Measurements from ENCODE around the gene CNKSR2. TPM values are rescaled to one million over a fixed set of nuclear protein-coding genes. Genes with fewer than 3 reads are reported as not detected.

CNKSR2 gene
- total RNA-seq, result 3.1 and 5.9 TPM in 2 replicates

DNA sequence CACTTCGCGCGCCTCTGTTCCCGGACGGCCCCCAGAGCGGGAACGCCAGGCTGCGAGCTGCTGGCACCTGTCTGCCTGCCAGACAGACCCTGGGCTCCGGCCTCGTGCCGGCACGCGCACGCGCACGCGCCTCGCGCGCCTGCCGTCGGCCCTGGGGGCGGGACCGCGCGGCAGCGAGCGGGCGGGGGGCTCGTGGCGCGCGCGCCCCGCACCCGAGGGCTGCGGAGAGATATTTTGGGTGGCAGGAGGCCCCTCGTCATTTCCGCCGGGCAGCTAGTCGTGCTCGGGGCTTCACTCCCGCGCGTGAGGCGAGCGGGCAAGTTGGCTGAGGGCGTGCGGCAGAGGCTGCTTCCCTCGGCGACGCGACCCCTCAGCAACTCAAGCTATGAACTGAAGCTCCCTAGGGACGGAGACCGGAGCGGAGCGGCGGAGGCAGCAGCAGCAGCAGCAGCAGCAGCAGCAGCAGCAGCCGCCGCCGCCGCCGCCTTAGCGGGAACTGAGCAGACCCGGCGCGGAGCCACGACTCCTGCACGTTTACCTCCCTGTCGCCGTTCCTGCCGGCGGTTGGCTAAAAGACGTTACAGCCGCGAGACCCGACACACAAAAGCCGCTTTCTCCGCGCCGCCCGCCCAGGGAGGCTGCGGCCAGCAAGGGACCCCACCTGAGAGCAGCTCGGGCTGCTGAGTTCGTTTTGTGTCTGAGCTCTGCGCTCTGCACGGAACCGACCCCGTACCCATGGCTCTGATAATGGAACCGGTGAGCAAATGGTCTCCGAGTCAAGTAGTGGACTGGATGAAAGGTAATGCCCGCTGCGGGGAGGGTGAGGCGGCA is at the start of gene CNKSR2:
CNKSR2 (plus strand) TSS at position 256 of the 831 bp plus-strand sequence; CDS start at position 736, 480 bp downstream.

DNA sequence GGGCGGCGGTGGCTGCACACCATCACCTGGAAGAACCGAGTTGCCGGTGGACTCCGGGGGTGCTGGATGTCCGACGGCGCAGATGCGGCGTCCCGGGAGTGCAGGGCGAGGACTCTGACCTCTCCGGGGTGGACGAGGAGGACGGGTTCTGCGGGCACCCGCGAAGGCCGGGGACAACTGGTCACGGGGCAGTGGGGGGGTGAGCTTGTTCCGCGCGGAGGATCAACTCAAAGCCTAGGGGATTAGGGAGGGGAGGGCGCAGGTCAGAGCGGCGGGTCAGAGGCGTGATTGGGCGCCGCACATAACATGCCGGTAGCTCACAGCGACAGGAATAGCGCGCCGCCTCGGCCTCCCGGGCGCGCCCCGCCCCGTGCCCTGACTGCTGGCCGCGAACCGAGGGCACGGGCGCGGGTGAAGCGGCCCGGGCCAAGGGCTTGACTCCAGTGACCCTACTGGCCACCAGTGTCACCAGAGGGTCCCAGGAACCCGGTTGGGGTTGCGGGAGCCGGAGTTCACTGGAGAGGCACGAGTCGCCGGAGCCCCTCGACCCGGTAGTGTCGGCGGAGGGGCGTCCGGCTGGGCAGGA is 284.0 kb downstream of the CNKSR2 start, which contains the start of gene KLHL34:
KLHL34 (minus strand) TSS at position 179 of the 586 bp plus-strand sequence. CDS start 542 bp downstream, outside the sequence.

